NCI-H2107 treated with DMSO at 0.1 percent for 48 hours (cell line): ENCODE data around the gene TMEFF1.

Experiments used
- DNase-seq: peaks from one replicate; lab custom pipeline; 2025; ENCODE audit not compliant: unreplicated experiment; lab: John Stamatoyannopoulos, UW

TMEFF1 gene

DNA sequence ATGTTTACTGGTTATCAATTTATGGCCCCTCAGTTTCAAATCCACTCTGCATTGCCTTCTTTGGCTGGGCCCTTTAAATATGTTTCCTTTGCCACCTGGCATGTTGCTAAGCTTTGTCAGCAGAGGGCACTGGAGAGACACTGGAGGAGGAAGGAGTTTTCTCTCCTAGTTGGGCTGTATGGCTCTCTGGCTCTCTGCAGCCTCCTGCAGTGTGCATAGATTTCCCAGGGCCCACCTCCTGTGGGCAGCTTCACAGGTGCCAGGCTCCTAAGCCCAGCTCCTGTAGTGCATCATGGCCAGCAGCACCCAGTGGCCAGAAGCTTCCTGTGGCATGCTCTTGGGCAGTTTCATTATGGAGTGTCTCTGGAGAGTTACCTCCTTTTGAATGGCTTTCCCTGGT, 128.3 kb downstream of the TMEFF1 start:
- peak; percentile 91 for DNase-seq

GRCh38 chr9:100602342-100602801, 129.4 kb downstream of the TMEFF1 start:
- DNase-seq: peak; percentile 82

DNA sequence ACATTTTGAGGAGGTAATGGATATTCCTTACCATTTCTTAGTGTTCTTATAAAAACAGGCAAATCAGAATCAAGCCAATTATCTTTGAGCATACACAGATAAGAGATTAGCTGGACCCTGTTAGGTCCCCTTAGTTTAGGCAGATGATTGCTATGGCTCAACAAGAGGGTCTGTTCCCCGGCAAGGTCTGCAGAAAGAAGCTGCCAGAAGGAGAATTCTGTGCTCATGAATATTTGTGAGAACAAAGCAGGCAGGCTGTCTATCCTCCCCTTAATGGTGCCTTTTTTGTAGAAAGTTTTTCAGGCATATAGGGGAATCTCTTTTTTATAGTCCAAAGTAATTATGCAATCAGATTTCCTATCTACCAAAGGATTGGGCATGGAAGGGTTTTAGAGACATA, 132.5 kb downstream of the TMEFF1 start:
- no peak for DNase-seq

GRCh38 chr9:100619194-100619593, 146.2 kb downstream of the TMEFF1 start:
- no peak for DNase-seq

- no peak for DNase-seq
Measured at GRCh38 chr9:100619665-100620064, 146.7 kb downstream of the TMEFF1 start.

DNA sequence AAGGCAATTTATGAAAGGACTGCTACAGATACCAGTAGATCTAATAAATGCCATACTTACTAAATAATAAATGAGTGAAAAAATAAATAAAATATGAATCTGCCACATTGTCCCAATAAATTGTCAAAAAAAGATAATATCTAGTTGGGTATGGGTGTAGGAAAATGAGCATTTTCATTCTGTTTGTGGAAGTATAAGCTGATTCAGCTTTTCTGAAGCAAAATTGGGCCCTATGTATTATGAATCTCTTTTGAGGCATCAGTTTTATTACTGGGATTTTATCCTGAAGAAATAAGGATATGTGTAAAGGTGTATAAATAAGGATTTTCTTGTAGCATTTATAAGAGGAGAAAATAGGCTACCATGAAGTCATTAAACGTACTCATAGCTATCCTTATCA, 151.0 kb downstream of the TMEFF1 start:
- no peak for DNase-seq

DNA sequence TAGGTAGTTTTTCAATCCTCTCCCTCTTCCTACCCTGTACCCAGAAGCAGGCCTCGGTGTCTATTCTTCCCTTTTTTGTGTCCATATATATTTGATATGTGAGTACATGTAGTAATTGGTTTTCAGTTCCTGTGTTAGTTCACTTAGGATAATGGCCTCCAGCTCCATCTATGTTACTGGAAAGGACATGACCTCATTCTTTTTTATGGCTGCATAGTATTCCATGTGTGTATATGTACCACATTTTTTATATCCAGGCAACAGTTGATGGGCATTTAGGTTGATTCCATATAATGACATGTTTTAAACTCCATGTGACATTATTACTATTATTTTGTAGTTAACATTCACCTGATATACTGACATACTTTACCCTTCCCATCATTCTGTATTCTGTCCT, 154.0 kb downstream of the TMEFF1 start:
- DNase-seq: no peak
